Measurements from ENCODE around the gene TLX3. TPM values are rescaled to one million over a fixed set of nuclear protein-coding genes. Genes with fewer than 3 reads are reported as not detected.

Gene TLX3
- total RNA-seq, result 0.22 TPM in 1 of 2 replicates, not detected in the other

GRCh38 chr5:171308453-171309275 lies at the start of gene TLX3:
TLX3 (plus strand) TSS chr5:171309248; CDS start chr5:171309366, 118 bp downstream.

Small RNA genes within 50 kb of the gene (small RNA-seq; reads per million reads assigned to genes)
- gene AC091980.1 (not detected), gene RN7SL339P (not detected)

Other genes starting within 250 kb of the TLX3 start
- gene NPM1, start 78.6 kb downstream of the TLX3 start, total RNA-seq, result 1,252 and 1,307 TPM in 2 replicates
- 2.4 and 4.4 TPM in 2 replicates for gene FGF18, start 110.4 kb downstream of the TLX3 start, total RNA-seq

All from placental epithelial cell (primary cell).